Mesendoderm (in vitro differentiated cells): ENCODE results near the gene PPP2R5E.
A peak's percentile ranks its signal among the peaks of the same experiment; 100 is the strongest.

Source experiments
- DNase-seq: peaks from one replicate; pipeline ENCODE4 v3.0.0; 2013
- H2AK5ac ChIP-seq: 2 replicates; pipeline ENCODE4 v1.6.1; 2013; ENCODE audit warnings: low read length, inconsistent platforms
- H2BK120ac ChIP-seq: 2 replicates; pipeline ENCODE4 v1.6.1; 2013; ENCODE audit warnings: low read depth, mild to moderate bottlenecking, low read length, moderate library complexity, mixed read lengths
- H2BK15ac ChIP-seq: replicated peaks from 2 replicates; pipeline ENCODE4 v1.6.1; 2013; ENCODE audit warnings: low read depth, mild to moderate bottlenecking, moderate library complexity
- H2BK5ac ChIP-seq: 2 replicates; pipeline ENCODE4 v1.6.1; 2013; ENCODE audit warnings: low read length, inconsistent platforms
- H3K18ac ChIP-seq: 2 replicates; pipeline ENCODE4 v1.6.1; 2013; ENCODE audit warnings: mild to moderate bottlenecking, low read length, mixed read lengths
- H3K23ac ChIP-seq: one replicate; pipeline ENCODE4 v1.6.1; 2013; ENCODE audit warnings: low read length
- H3K27ac ChIP-seq: 2 replicates; pipeline ENCODE4 v1.5.1; 2013; ENCODE audit warnings: low read depth, mild to moderate bottlenecking, inconsistent platforms, low read length, moderate library complexity
- H3K27me3 ChIP-seq: 2 replicates; pipeline ENCODE4 v1.6.1; 2013; ENCODE audit warnings: low read length, control low read depth, mild to moderate bottlenecking, inconsistent platforms; ENCODE audit not compliant: insufficient read depth, poor library complexity
- H3K36me3 ChIP-seq: 2 replicates; pipeline ENCODE4 v1.6.1; 2013; ENCODE audit warnings: low read length, inconsistent platforms; ENCODE audit not compliant: control insufficient read depth, insufficient read depth
- H3K4ac ChIP-seq: one replicate; pipeline ENCODE4 v1.6.1; 2013; ENCODE audit warnings: low read depth, mild to moderate bottlenecking, low read length, moderate library complexity
- H3K4me1 ChIP-seq: 2 replicates; pipeline ENCODE4 v1.6.1; 2013; ENCODE audit warnings: low read depth, low read length, inconsistent platforms; ENCODE audit not compliant: control insufficient read depth
- H3K4me2 ChIP-seq: 2 replicates; pipeline ENCODE4 v1.6.1; 2013; ENCODE audit warnings: low read length
- H3K4me3 ChIP-seq: 2 replicates; pipeline ENCODE4 v1.5.1; 2013; ENCODE audit warnings: mild to moderate bottlenecking, low read length
- H3K56ac ChIP-seq: one replicate; pipeline ENCODE4 v1.6.1; 2013; ENCODE audit warnings: low read length
- H3K79me1 ChIP-seq: 2 replicates; pipeline ENCODE4 v1.6.1; 2013; ENCODE audit warnings: low read length, inconsistent platforms
- H3K79me2 ChIP-seq: 2 replicates; pipeline ENCODE4 v1.6.1; 2013; ENCODE audit warnings: mild to moderate bottlenecking, low read length; ENCODE audit not compliant: control insufficient read depth, insufficient read depth
- H3K9ac ChIP-seq: 2 replicates; pipeline ENCODE4 v1.6.1; 2013; ENCODE audit warnings: low read length, inconsistent platforms
- H4K5ac ChIP-seq: one replicate; pipeline ENCODE4 v1.6.1; 2013; ENCODE audit warnings: low read length
- H4K8ac ChIP-seq: one replicate; pipeline ENCODE4 v1.6.1; 2013; ENCODE audit warnings: low read depth, mild to moderate bottlenecking, control low read depth, low read length, moderate library complexity
- WGBS: extraction: QIAGEN DNeasy Blood & Tissue Kit; methylation state at CpG from one replicate; pipeline ENCODE4 v1.1.7; 2013; ENCODE audit warnings: low lambda C conversion rate, missing lambda C conversion rate; ENCODE audit not compliant: insufficient coverage; ENCODE audit errors: extremely low coverage; 5-methylcytosine and 5-hydroxymethylcytosine counted together

Gene PPP2R5E

DNA sequence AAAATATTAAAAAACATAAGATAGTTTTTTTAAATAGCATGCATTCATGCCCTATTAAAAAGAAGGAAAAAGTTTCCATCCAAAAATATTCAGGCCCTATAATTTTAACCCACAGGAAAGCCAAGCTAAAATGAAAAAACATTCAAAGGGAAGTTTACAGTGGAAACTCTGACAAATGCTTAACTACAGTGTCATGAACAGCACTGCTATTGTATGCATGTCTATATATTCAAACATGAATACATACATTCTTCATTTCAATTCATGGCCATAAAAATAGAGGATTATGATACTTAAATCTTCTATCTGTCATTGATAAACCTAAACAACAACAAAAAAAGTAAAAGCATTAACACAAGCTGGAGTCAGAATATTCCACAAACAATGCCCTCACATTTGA is 67.4 kb downstream of the PPP2R5E start:
- Histone ChIP-seq H3K18ac (no peak overlapping the region), H3K9ac (no peak overlapping the region), H3K79me1 (peaks cover 8% of the 10 kb centered on the region), H3K4me2 (no peak overlapping the region), H2BK5ac (no peak overlapping the region), H3K23ac (no peak overlapping the region), H4K8ac (no peak overlapping the region), H3K4me1 (peaks cover 3% of the 10 kb centered on the region), H3K56ac (no peak overlapping the region), H3K27ac (no peak overlapping the region), H2AK5ac (no peak overlapping the region), H3K4ac (no peak overlapping the region), H4K5ac (no peak overlapping the region), H2BK15ac (no peak overlapping the region), H3K36me3 (no peaks in the 10 kb centered on the region), H3K4me3 (no peak overlapping the region), H2BK120ac (no peak overlapping the region), H3K79me2 (peaks cover 26% of the 10 kb centered on the region), H3K27me3 (no peaks in the 10 kb centered on the region)
- no peak for DNase-seq

DNA sequence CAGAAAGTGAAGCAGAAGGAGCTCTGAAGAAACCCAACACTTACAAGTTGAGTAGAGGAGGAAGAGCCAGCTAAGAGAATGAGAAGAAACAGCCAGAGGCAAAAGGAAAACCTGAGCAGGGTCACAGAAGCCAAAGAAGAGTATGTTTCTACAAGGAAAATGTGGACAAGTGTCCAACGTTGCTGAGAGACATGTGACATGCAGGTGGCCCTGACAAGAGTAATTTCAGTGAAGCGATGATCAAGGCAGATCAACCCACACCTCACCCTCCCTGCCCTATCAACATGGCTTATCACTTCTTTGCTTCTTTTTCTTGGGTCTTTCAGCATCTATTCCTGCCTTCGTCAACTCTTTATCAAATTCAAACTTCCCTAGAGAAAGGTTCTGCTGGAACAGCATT is 68.3 kb downstream of the PPP2R5E start:
- H3K27ac ChIP-seq: no peak overlapping the region

DNA sequence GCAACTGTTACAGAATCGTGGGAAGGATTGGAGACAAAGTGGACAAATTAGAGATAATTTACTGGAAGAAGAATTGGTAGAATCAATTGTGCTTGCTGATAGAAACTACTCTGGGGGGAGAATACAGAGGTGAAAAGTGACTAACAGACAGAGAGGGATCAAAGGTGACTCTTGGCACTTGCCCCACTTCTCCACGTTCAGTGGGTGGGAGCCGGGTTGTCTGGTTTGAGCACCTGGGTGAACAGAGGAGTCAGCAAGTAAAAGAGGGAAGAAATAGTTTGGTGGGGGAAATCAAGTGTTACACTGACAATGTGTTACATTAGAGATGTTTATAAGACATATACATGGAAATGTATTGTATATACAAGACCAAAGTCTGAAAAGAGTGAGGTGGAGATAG is 69.1 kb downstream of the PPP2R5E start:
- no peak overlapping the region for H2AK5ac ChIP-seq
- no peak overlapping the region for H3K4me2 ChIP-seq
- no peak overlapping the region for H4K8ac ChIP-seq
- H3K56ac ChIP-seq: no peak overlapping the region
- peaks cover 3% of the 10 kb centered on the region for H3K4me1 ChIP-seq
- no peak overlapping the region for H3K4me3 ChIP-seq
- WGBS: no CpG with 5 or more reads among the region's 3 CpGs
- H2BK120ac ChIP-seq: no peak overlapping the region
- H2BK15ac ChIP-seq: no peak overlapping the region
- no peak overlapping the region for H3K23ac ChIP-seq
- no peak overlapping the region for H4K5ac ChIP-seq
- no peak overlapping the region for H3K9ac ChIP-seq
- no peak overlapping the region for H3K18ac ChIP-seq
- H3K4ac ChIP-seq: no peak overlapping the region
- no peak overlapping the region for H3K27ac ChIP-seq
- no peak overlapping the region for H2BK5ac ChIP-seq
- no peaks in the 10 kb centered on the region for H3K36me3 ChIP-seq
- H3K79me1 ChIP-seq: peaks cover 10% of the 10 kb centered on the region
- no peak for DNase-seq
- no peaks in the 10 kb centered on the region for H3K27me3 ChIP-seq
- H3K79me2 ChIP-seq: peaks cover 26% of the 10 kb centered on the region

More for the DNA sequence above, 68.3 kb downstream of the PPP2R5E start:
- Histone ChIP-seq H3K27me3 (no peaks in the 10 kb centered on the region), H3K23ac (no peak overlapping the region), H3K18ac (no peak overlapping the region), H2BK15ac (no peak overlapping the region), H3K4ac (no peak overlapping the region), H3K79me1 (peaks cover 12% of the 10 kb centered on the region), H3K4me2 (no peak overlapping the region), H3K4me1 (peaks cover 3% of the 10 kb centered on the region), H4K5ac (no peak overlapping the region), H2BK5ac (no peak overlapping the region), H3K9ac (no peak overlapping the region), H4K8ac (no peak overlapping the region), H3K56ac (no peak overlapping the region), H3K4me3 (no peak overlapping the region), H2AK5ac (no peak overlapping the region), H2BK120ac (no peak overlapping the region), H3K79me2 (peaks cover 29% of the 10 kb centered on the region), H3K36me3 (no peaks in the 10 kb centered on the region)
- WGBS: no CpG with 5 or more reads among the region's 3 CpGs
- DNase-seq: no peak

DNA sequence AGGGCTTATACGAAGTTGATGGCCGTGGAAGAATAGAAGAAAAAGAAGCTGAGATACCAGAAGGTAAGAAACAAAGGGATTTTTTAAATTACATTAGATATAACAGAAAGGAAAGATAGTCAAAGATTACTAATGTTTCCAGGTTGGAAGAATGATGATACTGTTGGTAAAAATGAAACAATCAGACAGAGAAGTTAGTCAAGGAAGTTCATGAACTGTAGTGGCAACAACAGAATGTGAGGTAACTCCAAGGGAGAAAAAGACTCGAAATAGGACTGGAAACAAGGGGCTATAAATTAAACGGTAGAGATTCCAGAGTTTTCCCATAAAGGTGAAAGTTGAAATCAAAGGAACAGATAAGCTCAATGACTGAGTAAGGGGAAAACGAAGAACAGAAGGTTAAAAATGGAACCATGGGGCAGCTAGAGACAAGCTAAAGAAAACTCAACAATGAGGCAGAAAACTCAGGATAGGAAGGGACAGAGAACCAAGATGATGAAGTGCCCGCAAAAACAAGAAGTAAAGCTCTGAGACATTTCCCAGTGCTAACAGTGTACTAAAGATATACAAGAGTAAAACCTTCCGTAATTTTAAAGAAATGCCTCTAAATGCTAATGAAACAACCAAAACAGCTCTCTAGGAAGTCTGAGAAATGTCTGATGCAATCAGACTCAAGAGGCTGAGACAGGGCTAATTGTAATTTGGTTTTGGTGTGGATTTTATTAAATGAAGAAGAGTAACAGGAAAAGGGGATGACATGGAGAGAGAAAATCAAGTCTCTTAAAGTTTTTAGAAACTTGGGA is 70.0 kb downstream of the PPP2R5E start:
- Histone ChIP-seq H3K56ac (peak overlapping the region; percentile 53), H3K79me1 (peaks cover 9% of the 10 kb centered on the region), H3K27ac (no peak overlapping the region), H3K36me3 (no peaks in the 10 kb centered on the region), H4K5ac (no peak overlapping the region), H3K9ac (no peak overlapping the region), H2BK5ac (no peak overlapping the region), H2BK120ac (no peak overlapping the region), H3K4me1 (peaks cover 3% of the 10 kb centered on the region), H2AK5ac (no peak overlapping the region), H3K4me3 (no peak overlapping the region), H3K18ac (peak overlapping the region; percentile 39), H4K8ac (no peak overlapping the region), H3K4me2 (no peak overlapping the region), H2BK15ac (peak overlapping the region; percentile 74), H3K23ac (no peak overlapping the region), H3K79me2 (peaks cover 26% of the 10 kb centered on the region), H3K27me3 (no peaks in the 10 kb centered on the region), H3K4ac (no peak overlapping the region)
- no CpG with 5 or more reads among the region's 7 CpGs for WGBS
- peak; percentile 54 for DNase-seq

DNA sequence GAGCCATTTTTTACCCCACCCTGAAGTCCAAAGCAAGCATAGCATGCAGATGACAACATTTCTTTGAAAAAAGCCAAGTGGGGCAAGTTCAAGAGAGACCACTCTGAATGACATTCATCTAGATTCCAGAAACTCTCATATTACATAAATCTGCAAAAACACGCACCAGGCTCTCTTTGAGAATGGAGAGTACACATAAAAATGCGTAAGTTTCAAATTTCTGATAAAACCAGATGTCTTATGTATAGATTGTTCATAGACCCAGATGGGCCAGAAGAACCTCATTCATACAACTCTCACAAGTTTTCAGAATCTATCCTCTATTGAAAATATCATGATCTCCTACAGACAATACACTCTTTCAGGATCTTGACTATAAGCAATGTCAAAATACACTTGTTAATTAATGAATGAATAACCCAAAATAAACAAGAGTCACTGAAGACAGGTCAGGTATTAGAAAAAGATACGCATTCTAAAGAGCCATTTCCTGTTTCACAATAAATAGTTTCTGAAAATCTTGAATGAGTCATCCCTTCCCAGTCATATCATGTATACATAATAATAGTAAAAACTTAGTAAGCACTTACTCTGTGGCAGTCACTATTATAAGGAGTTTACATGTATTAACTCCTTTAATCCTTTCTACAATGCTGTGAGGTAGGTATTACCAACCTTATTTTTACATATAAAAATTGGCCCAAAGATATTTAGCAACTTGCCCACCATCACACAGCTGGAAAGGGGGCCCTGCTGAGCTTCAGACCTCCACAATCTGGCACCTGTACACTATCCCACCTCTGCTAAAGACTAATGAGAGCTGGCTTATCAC is 72.0 kb downstream of the PPP2R5E start:
- DNase-seq: no peak
- no CpG with 5 or more reads among the region's 3 CpGs for WGBS
- no peak overlapping the region for H3K18ac ChIP-seq
- H3K23ac ChIP-seq: no peak overlapping the region
- no peak overlapping the region for H4K8ac ChIP-seq
- no peak overlapping the region for H3K4me3 ChIP-seq
- peaks cover 32% of the 10 kb centered on the region for H3K79me2 ChIP-seq
- peaks cover 3% of the 10 kb centered on the region for H3K4me1 ChIP-seq
- H2BK120ac ChIP-seq: no peak overlapping the region
- H3K9ac ChIP-seq: no peak overlapping the region
- no peak overlapping the region for H3K4ac ChIP-seq
- no peaks in the 10 kb centered on the region for H3K36me3 ChIP-seq
- no peak overlapping the region for H3K56ac ChIP-seq
- H4K5ac ChIP-seq: no peak overlapping the region
- H3K27me3 ChIP-seq: no peaks in the 10 kb centered on the region
- H3K79me1 ChIP-seq: peaks cover 13% of the 10 kb centered on the region
- H3K4me2 ChIP-seq: no peak overlapping the region
- no peak overlapping the region for H3K27ac ChIP-seq
- H2AK5ac ChIP-seq: no peak overlapping the region
- H2BK15ac ChIP-seq: no peak overlapping the region
- H2BK5ac ChIP-seq: no peak overlapping the region
